Sigmoid colon (tissue), 4 donors: ENCODE measurements around the gene PAX5.

Experiments
- EP300 ChIP-seq, 4 donors: sonication (generic); formaldehyde crosslinking; IDR thresholded peaks; one replicate each; pipeline ENCODE4 v1.6.1; 2017; ENCODE audit warnings: antibody characterized with exemption in 4 of 4
- POLR2A ChIP-seq, 2 donors: fragments of 450-650 bp; IDR thresholded peaks; one replicate each; pipeline ENCODE4 v1.6.1; 2016; ENCODE audit warnings: antibody characterized with exemption in 2 of 2, mild to moderate bottlenecking in 2 of 2, moderate library complexity in 2 of 2
- POLR2AphosphoS5 ChIP-seq, 4 donors: sonication (generic); formaldehyde crosslinking; IDR thresholded peaks; one replicate each; pipeline ENCODE4 v1.6.1; 2017; ENCODE audit warnings: antibody characterized with exemption in 4 of 4
- TF ChIP-seq, protein P1 (sequence below), 4 experiments: fragments of 450-650 bp in 3 of 4; fragments of 200-600 bp in 1 of 4; IDR thresholded peaks; one replicate each; pipeline ENCODE4 v1.5.1; 2016 to 2019; ENCODE audit warnings: antibody characterized with exemption in 4 of 4, mild to moderate bottlenecking in 3 of 4, moderate library complexity in 2 of 4

DNA sequence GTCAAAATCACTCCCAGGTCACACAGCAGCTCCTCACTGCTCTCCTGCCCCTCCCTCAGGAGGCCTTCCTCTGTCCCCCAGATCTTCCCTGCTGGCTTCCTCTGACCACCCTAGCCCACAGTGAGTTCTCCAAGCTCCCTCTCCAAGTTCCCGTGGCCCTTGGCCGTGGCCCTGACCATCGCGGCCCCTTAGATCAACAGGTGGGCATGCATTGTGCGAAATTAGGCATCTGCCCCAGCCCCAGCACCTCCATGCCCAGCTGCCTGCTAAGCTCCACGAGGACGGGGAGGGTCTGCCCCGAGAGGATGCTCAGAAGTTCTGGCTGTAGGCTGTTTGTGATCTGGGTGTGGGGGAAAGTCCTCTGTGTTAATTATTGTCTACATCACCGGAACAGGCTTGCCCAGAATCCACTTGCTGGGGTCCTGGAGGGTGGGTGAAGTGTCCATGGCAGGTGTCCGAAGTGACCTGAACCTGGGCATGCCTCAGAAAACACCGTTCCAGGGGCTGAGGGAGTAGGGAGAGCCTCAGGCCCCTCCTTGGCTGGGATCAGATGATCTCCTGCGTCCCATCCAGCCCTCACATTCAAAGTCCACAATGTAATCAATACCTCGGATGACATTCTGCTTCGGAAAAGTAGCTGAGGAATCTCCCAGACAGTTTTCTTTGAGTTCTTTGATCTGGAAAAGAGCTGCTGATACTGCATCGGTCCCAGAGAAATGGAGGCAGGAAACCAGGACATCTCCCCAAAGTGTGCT is 194.8 kb downstream of the PAX5 start:
- no peak for TF ChIP-seq POLR2A (IDR thresholded peaks at IDR 0.05)
- TF ChIP-seq, protein P1, sequence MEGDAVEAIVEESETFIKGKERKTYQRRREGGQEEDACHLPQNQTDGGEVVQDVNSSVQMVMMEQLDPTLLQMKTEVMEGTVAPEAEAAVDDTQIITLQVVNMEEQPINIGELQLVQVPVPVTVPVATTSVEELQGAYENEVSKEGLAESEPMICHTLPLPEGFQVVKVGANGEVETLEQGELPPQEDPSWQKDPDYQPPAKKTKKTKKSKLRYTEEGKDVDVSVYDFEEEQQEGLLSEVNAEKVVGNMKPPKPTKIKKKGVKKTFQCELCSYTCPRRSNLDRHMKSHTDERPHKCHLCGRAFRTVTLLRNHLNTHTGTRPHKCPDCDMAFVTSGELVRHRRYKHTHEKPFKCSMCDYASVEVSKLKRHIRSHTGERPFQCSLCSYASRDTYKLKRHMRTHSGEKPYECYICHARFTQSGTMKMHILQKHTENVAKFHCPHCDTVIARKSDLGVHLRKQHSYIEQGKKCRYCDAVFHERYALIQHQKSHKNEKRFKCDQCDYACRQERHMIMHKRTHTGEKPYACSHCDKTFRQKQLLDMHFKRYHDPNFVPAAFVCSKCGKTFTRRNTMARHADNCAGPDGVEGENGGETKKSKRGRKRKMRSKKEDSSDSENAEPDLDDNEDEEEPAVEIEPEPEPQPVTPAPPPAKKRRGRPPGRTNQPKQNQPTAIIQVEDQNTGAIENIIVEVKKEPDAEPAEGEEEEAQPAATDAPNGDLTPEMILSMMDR (IDR thresholded peaks at IDR 0.05) = no peak
- TF ChIP-seq POLR2AphosphoS5 (IDR thresholded peaks at IDR 0.05) = no peak
- no peak for TF ChIP-seq EP300 (IDR thresholded peaks at IDR 0.05)
